Measurements from ENCODE around the gene FOXC1.

FOXC1 gene

DNA sequence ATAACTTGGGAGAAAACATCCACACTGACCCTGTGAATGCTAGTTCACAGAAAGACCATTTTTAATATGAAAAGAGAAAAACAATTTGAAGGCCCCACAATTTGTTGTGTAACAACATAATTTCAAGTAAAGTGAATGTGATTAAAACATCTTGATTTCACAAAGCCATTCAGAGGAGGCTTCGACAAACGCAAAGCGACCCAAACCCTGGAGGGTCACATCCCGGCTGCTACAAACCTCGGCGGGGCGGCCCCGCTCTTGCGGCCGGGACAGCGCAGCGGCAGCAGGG is 14.0 kb downstream of the FOXC1 start:
- no peak overlapping the region for H3K27ac ChIP-seq
- no peak for TF ChIP-seq CTCF (conservative IDR thresholded peaks at IDR 0.05)

GRCh38 chr6:1624058-1624850 is 14.5 kb downstream of the FOXC1 start:
- no peak overlapping the region for H3K27ac ChIP-seq

GRCh38 chr6:1624851-1625781 is 15.4 kb downstream of the FOXC1 start:
- no peak overlapping the region for H3K27ac ChIP-seq
- TF ChIP-seq CTCF (conservative IDR thresholded peaks at IDR 0.05), result no peak

More at GRCh38 chr6:1624058-1624850, 14.5 kb downstream of the FOXC1 start:
- TF ChIP-seq CTCF (conservative IDR thresholded peaks at IDR 0.05), result no peak

DNA sequence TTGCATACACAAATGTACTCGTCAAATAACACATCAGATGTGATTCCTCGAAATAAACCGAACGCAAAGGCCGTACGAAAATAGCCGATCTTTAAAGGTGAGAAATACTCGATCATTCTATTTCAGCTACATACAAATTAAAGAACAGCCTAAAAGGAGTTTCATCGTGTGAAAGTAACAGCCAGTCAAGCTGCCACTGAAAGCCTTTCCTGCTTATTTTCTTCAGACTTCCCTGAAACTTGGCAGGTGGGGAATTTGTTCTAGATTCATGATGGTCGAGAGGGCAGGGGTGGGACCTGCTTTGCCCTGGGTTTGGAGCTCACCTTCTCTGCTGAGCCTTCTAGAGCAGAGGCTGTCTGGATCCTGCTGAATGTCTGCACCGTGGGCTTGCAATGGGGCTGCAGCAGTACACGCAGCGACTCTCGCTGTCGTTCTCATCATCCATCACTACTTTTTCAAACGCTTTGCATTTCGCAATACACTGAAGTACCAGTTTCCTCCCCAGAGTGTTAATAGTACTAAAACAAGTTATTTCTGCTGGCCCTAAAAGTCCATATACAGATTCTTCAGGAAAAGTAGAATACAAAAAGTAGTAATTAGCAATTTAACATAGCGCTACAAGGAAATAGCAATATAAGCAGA is 16.2 kb downstream of the FOXC1 start:
- no peak for TF ChIP-seq CTCF (conservative IDR thresholded peaks at IDR 0.05)
- H3K27ac ChIP-seq, result no peak overlapping the region

DNA sequence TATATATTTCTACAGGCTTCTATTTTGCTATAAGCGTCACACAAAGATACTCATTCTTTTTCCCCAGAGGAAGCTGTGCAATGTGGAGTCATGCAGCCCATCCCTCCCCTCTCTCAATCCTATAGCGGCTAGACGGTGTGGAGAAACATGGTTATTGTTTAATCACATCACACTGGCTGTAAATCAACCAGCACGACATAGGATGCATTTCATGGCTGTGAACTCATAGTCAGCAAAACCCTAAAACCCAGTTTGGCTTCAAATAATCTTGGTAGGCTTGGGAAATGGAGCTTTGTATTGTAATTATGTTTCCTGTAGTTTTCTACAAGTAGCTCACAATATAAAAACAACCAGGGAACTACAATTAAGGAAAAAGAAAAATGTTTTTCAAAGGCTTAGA is 16.8 kb downstream of the FOXC1 start:
- no peak overlapping the region for H3K27ac ChIP-seq
- no peak for TF ChIP-seq CTCF (conservative IDR thresholded peaks at IDR 0.05)

DNA sequence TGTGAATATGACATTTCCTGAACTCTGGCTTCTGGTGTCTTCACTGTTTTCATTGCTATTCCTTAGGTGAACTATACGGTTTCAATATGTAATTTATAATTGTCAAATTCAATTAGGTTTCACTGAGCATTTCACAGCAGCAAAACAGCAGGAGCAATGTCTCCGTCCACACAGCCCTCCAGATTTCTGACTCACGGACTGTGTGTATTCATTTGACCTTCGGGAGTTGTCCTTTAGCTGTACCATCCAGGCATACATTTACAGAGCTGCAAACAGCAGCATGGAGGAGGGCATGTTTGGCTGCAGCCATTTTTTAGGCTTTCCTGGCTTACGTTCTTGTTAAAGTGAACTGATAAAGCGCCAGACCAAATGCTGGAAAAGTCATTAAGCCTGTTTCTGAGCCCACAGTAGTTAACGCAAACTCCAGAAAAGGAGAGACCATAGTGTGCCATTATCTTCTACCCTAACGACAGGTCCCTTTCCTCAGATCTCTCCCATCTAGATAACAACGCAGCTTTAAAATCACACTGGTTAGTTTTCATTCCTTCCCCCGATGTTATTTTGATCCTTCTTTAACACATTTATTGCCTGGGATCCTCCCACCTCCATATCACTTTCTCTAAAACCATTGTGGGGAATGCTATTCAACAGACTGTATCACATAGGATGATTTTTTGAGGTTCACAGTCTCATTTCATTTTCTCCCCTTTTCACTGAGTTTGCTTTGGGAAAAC is 18.3 kb downstream of the FOXC1 start:
- no peak overlapping the region for H3K27ac ChIP-seq
- no peak for TF ChIP-seq CTCF (conservative IDR thresholded peaks at IDR 0.05)
